Measurements from ENCODE around the gene ABCF3. TPM values are rescaled to one million over a fixed set of nuclear protein-coding genes. Genes with fewer than 3 reads are reported as not detected.

Gene ABCF3
- total RNA-seq, 1 experiment from 2014 or later, result 56.1 TPM

- TF ChIP-seq CTCF (conservative IDR thresholded peaks at IDR 0.05), result no peak
- Histone ChIP-seq H2BK12ac (ENCODE audit: insufficient read length, low read depth, low read length) (no peak overlapping the region), H4K5ac (ENCODE audit: insufficient read length, low read depth, low read length) (no peak overlapping the region), H3K56ac (ENCODE audit: insufficient read length, low read depth, low read length) (no peak overlapping the region), H4K8ac (replicated peaks; ENCODE audit: insufficient read length, low read depth, low read length) (no peak overlapping the region), H3K4ac (ENCODE audit: low read depth, low read length) (no peak overlapping the region), H3K9me3 (ENCODE audit: control insufficient read depth, low read depth, low read length) (no peaks in the 10 kb centered on the region), H2AK5ac (ENCODE audit: insufficient read length, low read length) (no peak overlapping the region), H3K4me2 (ENCODE audit: insufficient read depth, insufficient read length, low read length) (no peak overlapping the region), H3K4me1 (ENCODE audit: insufficient read depth, low read length) (no peaks in the 10 kb centered on the region), H2AFZ (ENCODE audit: low read length) (no peak overlapping the region), H3K9ac (ENCODE audit: extremely low read depth, insufficient read length, low read length) (no peak overlapping the region), H2BK15ac (ENCODE audit: low read depth, low read length) (no peak overlapping the region), H2BK20ac (ENCODE audit: low read depth, low read length, poor library complexity, severe bottlenecking) (no peak overlapping the region), H3K27ac (ENCODE audit: insufficient read length, low read depth, low read length) (no peak overlapping the region), H3K14ac (ENCODE audit: insufficient read depth, low read length) (no peak overlapping the region), H3K27me3 (ENCODE audit: insufficient read depth, low read length) (no peaks in the 10 kb centered on the region), H3K23ac (ENCODE audit: insufficient read length, low read depth, low read length) (no peak overlapping the region), H4K91ac (ENCODE audit: insufficient read length, low read depth, low read length) (no peak overlapping the region), H3K18ac (ENCODE audit: insufficient read length, low read depth, low read length) (no peak overlapping the region), H3K23me2 (ENCODE audit: insufficient read length, low read depth, low read length, poor library complexity, severe bottlenecking) (no peaks in the 10 kb centered on the region), H3K79me1 (ENCODE audit: insufficient read depth, low read depth, low read length, poor library complexity, severe bottlenecking) (no peaks in the 10 kb centered on the region), H3T11ph (ENCODE audit: low read length) (no peak overlapping the region), H2BK120ac (ENCODE audit: low read depth, low read length, poor library complexity, severe bottlenecking) (no peak overlapping the region), H2BK5ac (ENCODE audit: insufficient read length, low read length) (no peak overlapping the region), H3K79me2 (ENCODE audit: insufficient read depth, low read length) (no peaks in the 10 kb centered on the region), H4K20me1 (ENCODE audit: control insufficient read depth, insufficient read depth, insufficient read length) (no peaks in the 10 kb centered on the region)
- Mint-ChIP-seq H3K27me3 (ENCODE audit: low read depth) (peaks cover 8% of the 10 kb centered on the region), H3K9me3 (no peaks in the 10 kb centered on the region), H3K4me3 (no peak overlapping the region), H3K36me3 (ENCODE audit: insufficient read depth in 1 of 3, low read depth in 3 of 3) (peaks cover 6 to 14% (median 12%) of the 10 kb centered on the region in 3 experiments; a peak in 6 of 7 replicates), H3K27ac (no peak overlapping the region), H3K4me1 (0 out of 4 replicates have a peak, but pooled peaks cover 0 to 4% of the 10 kb centered on the region in 2 experiments)
- WGBS (ENCODE audit: extremely low coverage, insufficient read length, low lambda C conversion rate), result no CpG with 5 or more reads among the region's 13 CpGs
- DNase-seq, result no peak
These were observed 52.3 kb downstream of the ABCF3 start for GRCh38 chr3:184238246-184238818.
